Measurements from ENCODE around the gene STK32B.

- TF ChIP-seq CTCF (IDR thresholded peaks at IDR 0.05) (no peak), ZFX (IDR thresholded peaks at IDR 0.05; ENCODE audit: borderline replicate concordance) (no peak)
Observed at GRCh38 chr4:5020341-5020740, 30.9 kb upstream of the STK32B start.

All from 22Rv1 (cell line).